DOHH2 (cell line): Measurements from ENCODE around the gene GINS1.

Source experiments
- H3F3A ChIP-seq: fragments of 200-600 bp; sonication (generic), shearing (Covaris generic); 2 replicates; pipeline ENCODE4 v1.6.0; 2016; ENCODE audit warnings: antibody characterized with exemption, mild to moderate bottlenecking; ENCODE audit not compliant: control insufficient read depth, insufficient read depth
- H3K27ac ChIP-seq: fragments of 200-600 bp; sonication (generic); 2 replicates; pipeline ENCODE4 v1.5.1; 2014; ENCODE audit warnings: low read depth, mild to moderate bottlenecking, low read length, moderate library complexity
- H3K27me3 ChIP-seq: fragments of 200-600 bp; sonication (generic); 2 replicates; pipeline ENCODE4 v1.6.1; 2014; ENCODE audit warnings: mild to moderate bottlenecking, low read length, mixed read lengths; ENCODE audit not compliant: control insufficient read depth
- H3K36me3 ChIP-seq: fragments of 200-600 bp; sonication (generic); 2 replicates; pipeline ENCODE4 v1.6.1; 2014; ENCODE audit warnings: mild to moderate bottlenecking, low read length, moderate library complexity, mixed read lengths; ENCODE audit not compliant: control insufficient read depth
- H3K4me1 ChIP-seq: fragments of 200-600 bp; sonication (generic); 2 replicates; pipeline ENCODE4 v1.6.1; 2014; ENCODE audit warnings: mild to moderate bottlenecking, low read length, mixed read lengths; ENCODE audit not compliant: control insufficient read depth
- H3K4me2 ChIP-seq: fragments of 200-600 bp; sonication (generic); 2 replicates; pipeline ENCODE4 v1.6.0; 2014; ENCODE audit warnings: mild to moderate bottlenecking, low read length, moderate library complexity
- H3K4me3 ChIP-seq: fragments of 200-600 bp; sonication (generic); 2 replicates; pipeline ENCODE4 v1.5.1; 2014; ENCODE audit warnings: mild to moderate bottlenecking, low read length, mixed read lengths
- H3K79me2 ChIP-seq: fragments of 200-600 bp; sonication (generic); 2 replicates; pipeline ENCODE4 v1.6.1; 2014; ENCODE audit warnings: mild to moderate bottlenecking, low read length, mixed read lengths; ENCODE audit not compliant: control insufficient read depth
- H3K9me2 ChIP-seq: fragments of 200-600 bp; sonication (generic); replicated peaks from 2 replicates; pipeline ENCODE4 v1.6.1; 2014; ENCODE audit warnings: mild to moderate bottlenecking, low read length, mixed read lengths; ENCODE audit not compliant: control insufficient read depth
- H3K9me3 ChIP-seq: fragments of 200-600 bp; sonication (generic); 2 replicates; pipeline ENCODE4 v1.6.1; 2014; ENCODE audit warnings: antibody characterized with exemption, low read length, mixed read lengths; ENCODE audit not compliant: control insufficient read depth, insufficient read depth
- H4K20me1 ChIP-seq: fragments of 200-600 bp; sonication (generic); 2 replicates; pipeline ENCODE4 v1.6.0; 2014; ENCODE audit warnings: low read depth, mild to moderate bottlenecking, antibody characterized with exemption, low read length, moderate library complexity; ENCODE audit not compliant: control insufficient read depth, insufficient read depth
- EZH2phosphoT487 ChIP-seq: fragments of 200-600 bp; sonication (generic); IDR thresholded peaks from 2 replicates; pipeline ENCODE4 v1.6.1; 2017; ENCODE audit warnings: borderline replicate concordance, mild to moderate bottlenecking, antibody characterized with exemption, low read length, moderate library complexity, mixed read lengths
- TF ChIP-seq, protein P1 (sequence below): fragments of 200-600 bp; sonication (generic); IDR thresholded peaks from one replicate; pipeline ENCODE4 v1.5.1; 2014; ENCODE audit warnings: antibody characterized with exemption, mild to moderate bottlenecking, low read depth, low read length; ENCODE audit not compliant: poor library complexity, severe bottlenecking

The GINS1 gene

DNA sequence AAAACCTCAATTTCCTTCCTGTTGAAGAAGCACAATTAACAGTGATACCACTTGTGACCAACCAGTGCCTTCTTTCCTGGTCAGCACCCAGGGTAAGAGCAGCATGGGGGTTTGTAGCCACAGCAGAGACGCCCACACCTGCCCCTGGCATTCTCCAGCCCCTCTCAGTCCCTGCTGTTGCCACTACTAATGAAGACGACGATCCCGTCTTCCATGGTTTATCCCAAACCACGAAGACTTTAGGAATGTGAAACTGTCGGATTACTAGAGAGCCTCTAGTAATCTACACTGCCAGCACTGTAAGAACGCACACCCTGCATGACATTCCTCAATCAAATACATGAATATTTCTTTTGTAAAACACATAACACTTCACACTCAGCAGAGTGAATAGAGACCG, 60.0 kb downstream of the GINS1 start:
- H3K4me1 ChIP-seq = no peaks in the 10 kb centered on the region
- H3K27ac ChIP-seq = no peak overlapping the region
- H3K79me2 ChIP-seq = no peaks in the 10 kb centered on the region
- H3K27me3 ChIP-seq = no peaks in the 10 kb centered on the region
- no peaks in the 10 kb centered on the region for H3K36me3 ChIP-seq
- no peaks in the 10 kb centered on the region for H3K9me3 ChIP-seq
- no peaks in the 10 kb centered on the region for H4K20me1 ChIP-seq
- no peaks in the 10 kb centered on the region for H3F3A ChIP-seq
- no peak overlapping the region for H3K4me3 ChIP-seq
- H3K9me2 ChIP-seq = no peaks in the 10 kb centered on the region
- H3K4me2 ChIP-seq = no peak overlapping the region
- TF ChIP-seq, protein P1, sequence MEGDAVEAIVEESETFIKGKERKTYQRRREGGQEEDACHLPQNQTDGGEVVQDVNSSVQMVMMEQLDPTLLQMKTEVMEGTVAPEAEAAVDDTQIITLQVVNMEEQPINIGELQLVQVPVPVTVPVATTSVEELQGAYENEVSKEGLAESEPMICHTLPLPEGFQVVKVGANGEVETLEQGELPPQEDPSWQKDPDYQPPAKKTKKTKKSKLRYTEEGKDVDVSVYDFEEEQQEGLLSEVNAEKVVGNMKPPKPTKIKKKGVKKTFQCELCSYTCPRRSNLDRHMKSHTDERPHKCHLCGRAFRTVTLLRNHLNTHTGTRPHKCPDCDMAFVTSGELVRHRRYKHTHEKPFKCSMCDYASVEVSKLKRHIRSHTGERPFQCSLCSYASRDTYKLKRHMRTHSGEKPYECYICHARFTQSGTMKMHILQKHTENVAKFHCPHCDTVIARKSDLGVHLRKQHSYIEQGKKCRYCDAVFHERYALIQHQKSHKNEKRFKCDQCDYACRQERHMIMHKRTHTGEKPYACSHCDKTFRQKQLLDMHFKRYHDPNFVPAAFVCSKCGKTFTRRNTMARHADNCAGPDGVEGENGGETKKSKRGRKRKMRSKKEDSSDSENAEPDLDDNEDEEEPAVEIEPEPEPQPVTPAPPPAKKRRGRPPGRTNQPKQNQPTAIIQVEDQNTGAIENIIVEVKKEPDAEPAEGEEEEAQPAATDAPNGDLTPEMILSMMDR = no peak
- TF ChIP-seq EZH2phosphoT487 = no peak

DNA sequence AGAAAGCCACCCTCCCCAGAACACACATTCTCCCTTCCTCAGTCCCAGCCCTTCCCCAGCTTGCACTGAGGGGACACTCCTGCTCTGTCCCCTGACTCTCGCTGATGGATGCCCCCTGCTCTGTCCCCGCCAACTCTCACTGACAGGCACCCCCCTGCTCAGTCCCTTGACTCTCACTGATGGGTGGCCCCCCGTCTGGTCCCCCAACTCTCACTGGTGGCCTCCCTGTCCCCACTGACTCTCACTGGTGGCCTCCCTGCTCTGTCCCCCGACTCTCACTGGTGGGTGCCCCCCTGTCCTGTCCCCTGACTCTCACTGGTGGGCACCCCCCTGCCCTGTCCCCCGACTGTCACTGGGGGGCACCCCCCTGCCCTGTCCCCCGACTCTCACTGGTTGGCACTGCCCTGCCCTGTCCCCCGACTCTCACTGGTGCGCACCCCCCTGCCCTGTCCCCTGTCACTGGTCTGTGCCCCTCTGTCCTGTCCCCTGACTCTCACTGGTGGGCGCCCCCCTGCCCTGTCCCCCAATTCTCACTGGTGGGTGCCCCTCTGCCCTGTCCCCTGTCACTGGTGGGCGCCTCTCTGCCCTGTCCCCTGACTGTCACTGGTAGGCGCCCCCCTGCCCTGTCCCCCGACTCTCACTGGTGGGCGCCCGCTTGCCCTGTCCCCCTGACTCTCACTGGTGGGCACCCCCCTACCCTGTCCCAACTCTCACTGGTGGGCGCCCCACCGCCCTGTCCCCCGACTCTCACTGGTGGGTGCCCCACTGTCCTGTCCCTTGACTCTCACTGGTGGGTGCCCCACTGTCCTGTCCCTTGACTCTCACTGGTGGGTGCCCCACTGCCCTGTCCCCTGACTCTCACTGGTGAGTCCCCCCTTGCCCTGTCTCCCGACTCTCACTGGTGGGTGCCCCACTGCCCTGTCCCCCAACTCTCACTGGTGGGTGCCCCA, 60.9 kb downstream of the GINS1 start:
- Histone ChIP-seq H3K27ac (no peak overlapping the region), H4K20me1 (no peaks in the 10 kb centered on the region), H3K4me2 (no peak overlapping the region), H3K79me2 (no peaks in the 10 kb centered on the region), H3K36me3 (no peaks in the 10 kb centered on the region), H3K9me3 (no peaks in the 10 kb centered on the region), H3K4me3 (no peak overlapping the region), H3K27me3 (no peaks in the 10 kb centered on the region), H3K4me1 (no peaks in the 10 kb centered on the region), H3K9me2 (no peaks in the 10 kb centered on the region), H3F3A (no peaks in the 10 kb centered on the region)
- TF ChIP-seq, protein P1 = no peak
- TF ChIP-seq EZH2phosphoT487 = no peak

DNA sequence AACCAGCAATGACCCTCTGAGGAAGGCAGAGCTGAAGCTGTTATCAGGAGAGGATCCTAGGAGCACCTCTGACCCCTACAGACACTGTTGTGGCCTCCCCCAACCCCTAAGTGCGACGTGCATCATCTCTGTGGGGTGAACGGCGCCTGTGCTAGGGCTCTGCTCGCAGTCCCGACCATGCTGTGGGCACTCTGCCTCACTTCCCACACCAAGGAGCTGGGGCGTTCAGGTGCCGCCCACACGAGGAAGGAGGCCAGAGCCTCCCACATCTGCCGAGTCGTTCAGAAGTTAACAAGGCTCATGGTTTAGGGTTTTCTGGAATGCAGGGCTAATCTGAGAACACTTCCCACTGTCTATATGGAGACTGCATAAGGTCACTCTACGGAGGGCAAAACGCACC, 62.1 kb downstream of the GINS1 start:
- H3K4me2 ChIP-seq = no peak overlapping the region
- no peaks in the 10 kb centered on the region for H3K27me3 ChIP-seq
- TF ChIP-seq, protein P1 = no peak
- TF ChIP-seq EZH2phosphoT487 = no peak
- no peaks in the 10 kb centered on the region for H3K9me3 ChIP-seq
- H3K4me3 ChIP-seq = no peak overlapping the region
- H3K4me1 ChIP-seq = no peaks in the 10 kb centered on the region
- H3F3A ChIP-seq = no peaks in the 10 kb centered on the region
- no peaks in the 10 kb centered on the region for H3K36me3 ChIP-seq
- no peaks in the 10 kb centered on the region for H4K20me1 ChIP-seq
- H3K79me2 ChIP-seq = no peaks in the 10 kb centered on the region
- H3K9me2 ChIP-seq = no peaks in the 10 kb centered on the region
- no peak overlapping the region for H3K27ac ChIP-seq
